B cell (primary cell): ENCODE results near the gene HPD. TPM values are rescaled to one million over a fixed set of nuclear protein-coding genes. Genes with fewer than 3 reads are reported as not detected.

Experiments used
- ATAC-seq: fragments of 200-7000 bp; cut with Tn5 transposase; one replicate; pipeline ENCODE4 v1.10.0; 2021; ENCODE audit warnings: low read depth, mild to moderate bottlenecking, moderate number of reproducible peaks, moderate library complexity
- CTCF ChIA-PET: fragments of 350-600 bp; sonication (Branson Sonifier 250); formaldehyde crosslinking; loops from one replicate; lab custom pipeline; 2021; ENCODE audit warnings: antibody characterized with exemption, inconsistent platforms; lab: Charles Lee
- POLR2A ChIA-PET: fragments of 350-600 bp; sonication (Branson Sonifier 250); formaldehyde crosslinking; loops from one replicate; lab custom pipeline; 2021; ENCODE audit warnings: antibody characterized with exemption; lab: Charles Lee
- DNase-seq: peaks from one replicate; pipeline ENCODE4 v3.0.0; 2013
- H2AFZ ChIP-seq: 2 replicates; pipeline ENCODE4 v1.6.1; 2012; ENCODE audit warnings: mild to moderate bottlenecking, low read depth, low read length; ENCODE audit not compliant: insufficient read depth, poor library complexity, severe bottlenecking
- H3K27ac ChIP-seq, 2 donors: 1 replicate in 1 of 2; 2 replicates in 1 of 2; pipeline ENCODE4 v1.5.1; 2012 to 2013; ENCODE audit warnings: low read length in 2 of 2, mild to moderate bottlenecking in 2 of 2, moderate library complexity in 1 of 2
- H3K27me3 ChIP-seq, 4 experiments: fragments of 200-600 bp in 1 of 4; sonication (generic) in 1 of 4; replicated peaks in 1 of 4; 1 replicate in 2 of 4; 2 replicates in 2 of 4; pipeline versions ENCODE4 v1.6.1 to v1.7.0; 2013 to 2016; ENCODE audit warnings: low read length in 3 of 4, mild to moderate bottlenecking in 2 of 4, mixed read lengths in 1 of 4, moderate library complexity in 1 of 4; ENCODE audit not compliant: insufficient read depth in 4 of 4, control insufficient read depth in 3 of 4; ENCODE audit errors: control extremely low read depth in 1 of 4
- H3K36me3 ChIP-seq, 2 experiments: replicated peaks in 1 of 2; 1 replicate in 1 of 2; 2 replicates in 1 of 2; pipeline versions ENCODE4 v1.6.1 to v1.7.1; 2013; ENCODE audit warnings: low read length in 1 of 2; ENCODE audit not compliant: insufficient read depth in 2 of 2, control insufficient read depth in 1 of 2; ENCODE audit errors: control extremely low read depth in 1 of 2, extremely low read depth in 1 of 2
- H3K4me1 ChIP-seq, 2 donors: fragments of 200-600 bp in 1 of 2; sonication (generic) in 1 of 2; 1 replicate in 1 of 2; 2 replicates in 1 of 2; pipeline versions ENCODE4 v1.5.1 to v1.6.1; 2013 to 2017; ENCODE audit warnings: low read length in 2 of 2; ENCODE audit not compliant: control insufficient read depth in 2 of 2, insufficient read depth in 2 of 2
- H3K4me2 ChIP-seq: replicated peaks from 2 replicates; pipeline ENCODE3; 2012; ENCODE audit warnings: mild to moderate bottlenecking, low read depth, low read length; ENCODE audit not compliant: poor library complexity, severe bottlenecking
- H3K4me3 ChIP-seq, 5 experiments: fragments of 200-600 bp in 1 of 5; sonication (generic) in 1 of 5; 1 replicate in 3 of 5; 2 replicates in 2 of 5; pipeline versions ENCODE4 v1.5.1 to v1.7.0; 2011 to 2016; ENCODE audit warnings: low read length in 4 of 5, mild to moderate bottlenecking in 4 of 5, low read depth in 2 of 5, control low read depth in 1 of 5, moderate library complexity in 1 of 5; ENCODE audit not compliant: insufficient read depth in 1 of 5; ENCODE audit errors: control extremely low read depth in 1 of 5, extremely low read depth in 1 of 5
- H3K79me2 ChIP-seq: fragments of 200-600 bp; sonication (generic); one replicate; pipeline ENCODE4 v1.6.0; 2016; ENCODE audit warnings: low read length; ENCODE audit not compliant: control insufficient read depth, insufficient read depth
- H3K9ac ChIP-seq: fragments of 200-600 bp; sonication (generic); 2 replicates; pipeline ENCODE4 v1.6.1; 2017; ENCODE audit warnings: mild to moderate bottlenecking, low read length, moderate library complexity
- H3K9me3 ChIP-seq, 3 donors: one replicate each; pipeline versions ENCODE4 v1.6.1 to v1.7.1; 2013; ENCODE audit warnings: low read length in 2 of 3; ENCODE audit not compliant: control insufficient read depth in 2 of 3, insufficient read depth in 1 of 3; ENCODE audit errors: control extremely low read depth in 1 of 3
- H4K20me1 ChIP-seq: 2 replicates; pipeline ENCODE4 v1.6.0; 2012; ENCODE audit warnings: mild to moderate bottlenecking, low read length; ENCODE audit not compliant: insufficient read depth, control insufficient read depth, poor library complexity, severe bottlenecking
- H3K27ac Mint-ChIP-seq: one replicate; pipeline ENCODE4 v1.8.0; 2021; ENCODE audit warnings: mixed read lengths
- H3K27me3 Mint-ChIP-seq: one replicate; pipeline ENCODE4 v1.8.0; 2021; ENCODE audit warnings: mixed read lengths
- H3K4me1 Mint-ChIP-seq: one replicate; pipeline ENCODE4 v1.8.0; 2021; ENCODE audit warnings: mixed read lengths
- H3K4me3 Mint-ChIP-seq: one replicate; pipeline ENCODE4 v1.8.0; 2021; ENCODE audit warnings: mixed read lengths
- H3K9me3 Mint-ChIP-seq: one replicate; pipeline ENCODE4 v1.8.0; 2022; ENCODE audit warnings: mixed read lengths; ENCODE audit not compliant: insufficient read depth
- CTCF ChIP-seq: fragments of 200-600 bp; IDR thresholded peaks from one replicate; pipeline ENCODE4 v1.8.0; 2022; ENCODE audit warnings: antibody characterized with exemption, mild to moderate bottlenecking
- EZH2 ChIP-seq: IDR thresholded peaks from 2 replicates; pipeline ENCODE4 v1.6.1; 2012; ENCODE audit warnings: borderline replicate concordance, low read depth, mild to moderate bottlenecking, moderate library complexity, low read length; ENCODE audit not compliant: insufficient read depth, poor library complexity, severe bottlenecking
- WGBS: methylation state at CpG from one replicate; pipeline ENCODE4 v1.1.5; 2013; ENCODE audit warnings: missing lambda C conversion rate; ENCODE audit not compliant: insufficient coverage; 5-methylcytosine and 5-hydroxymethylcytosine counted together
- intact Hi-C: fragments of 100-400 bp; cut with micrococcal nuclease; formaldehyde crosslinking; loops from one replicate; pipeline ENCODE4 v1.10.0; 2022
- polyA plus RNA-seq: library from polyadenylated mRNA; depleted of rRNA; stranded (reverse); fragments of >200 nt; gene quantifications from 2 replicates; pipeline ENCODE4 v1.2.3, GENCODE V29; 2012
- total RNA-seq, 2 donors: library from RNA; stranded (reverse); fragments of 120-200 nt in 1 of 2; gene quantifications; 1 replicate in 1 of 2; 2 replicates in 1 of 2; pipeline versions ENCODE4 v1.2.3 to v1.2.4, GENCODE V29; 2013 to 2022

The HPD gene
- total and polyA plus RNA-seq, 2 donors (not counting 1 experiment from before 2014, with no cell fraction given) = not detected

GRCh38 chr12:121814429-121815119 lies 44.1 kb downstream of the HPD start:
- Histone ChIP-seq H3K4me2 (no peak overlapping the region), H3K4me1 (peaks cover 25 to 34% of the 10 kb centered on the region in 2 donors), H3K27ac (no peak overlapping the region), H3K9me3 (no peaks in the 10 kb centered on the region), H2AFZ (no peak overlapping the region), H3K79me2 (peaks cover 92% of the 10 kb centered on the region), H3K36me3 (peaks cover 2 to 80% of the 10 kb centered on the region in 2 experiments), H3K27me3 (no peaks in the 10 kb centered on the region), H3K4me3 (no peak overlapping the region), H4K20me1 (peaks cover 86% of the 10 kb centered on the region), H3K9ac (no peak overlapping the region)
- Mint-ChIP-seq H3K4me1 (peaks cover 30% of the 10 kb centered on the region), H3K27ac (no peak overlapping the region), H3K9me3 (no peaks in the 10 kb centered on the region), H3K4me3 (no peak overlapping the region), H3K27me3 (no peaks in the 10 kb centered on the region)
- ATAC-seq (no peak), DNase-seq (no peak)
- WGBS = 96% methylated on average over 30 of the region's 31 CpGs
- POLR2A ChIA-PET = interaction anchor here (1.5 kb wide), 1 partner anchor 20 kb away, joined by 4 read pairs; no protein-coding TSS in a partner anchor
- CTCF ChIA-PET = interaction anchor here (32.7 kb wide), 1 partner anchor 27 kb away, joined by 1947 read pairs; the partner anchor contains the start of genes RHOF and SETD1B
- intact Hi-C loops = loop anchor here (5.0 kb wide), 1 partner anchor 37 kb away; no protein-coding TSS in a partner anchor
- TF ChIP-seq CTCF (no peak), EZH2 (no peak)

GRCh38 chr12:121813951-121814350 lies 44.7 kb downstream of the HPD start:
- no peak overlapping the region for H3K9ac ChIP-seq
- intact Hi-C loops = loop anchor here (5.0 kb wide), 1 partner anchor 37 kb away; no protein-coding TSS in a partner anchor
- DNase-seq (no peak), ATAC-seq (no peak)
- no peaks in the 10 kb centered on the region for H3K9me3 ChIP-seq
- no peaks in the 10 kb centered on the region for H3K9me3 Mint-ChIP-seq
- H3K4me1 ChIP-seq = peaks cover 25 to 34% of the 10 kb centered on the region in 2 donors
- peaks cover 2 to 81% of the 10 kb centered on the region in 2 experiments for H3K36me3 ChIP-seq
- H3K4me2 ChIP-seq = no peak overlapping the region
- no peak overlapping the region for H3K27ac ChIP-seq
- ChIA-PET CTCF (interaction anchor here (32.7 kb wide), 1 partner anchor 26 kb away, joined by 1947 read pairs; the partner anchor contains the start of genes RHOF and SETD1B), POLR2A (no interaction called here)
- peaks cover 87% of the 10 kb centered on the region for H4K20me1 ChIP-seq
- peaks cover 37% of the 10 kb centered on the region for H3K4me1 Mint-ChIP-seq
- no peak overlapping the region for H3K4me3 Mint-ChIP-seq
- H2AFZ ChIP-seq = no peak overlapping the region
- H3K27ac Mint-ChIP-seq = no peak overlapping the region
- no peak overlapping the region for H3K4me3 ChIP-seq
- H3K79me2 ChIP-seq = peaks cover 90% of the 10 kb centered on the region
- no peaks in the 10 kb centered on the region for H3K27me3 ChIP-seq
- no peak for TF ChIP-seq CTCF
- no peak for TF ChIP-seq EZH2
- 96% methylated on average over 7 of the region's 14 CpGs for WGBS
- H3K27me3 Mint-ChIP-seq = no peaks in the 10 kb centered on the region
